HG03039 (cell line): ENCODE data around the gene ACVR1B.

Experiments
- ATAC-seq: cut with Tn5 transposase; IDR thresholded peaks from one replicate; pipeline ENCODE4 v1.9.1; 2021; ENCODE audit warnings: mild to moderate bottlenecking, moderate library complexity; ENCODE audit not compliant: unreplicated experiment

Gene ACVR1B

DNA sequence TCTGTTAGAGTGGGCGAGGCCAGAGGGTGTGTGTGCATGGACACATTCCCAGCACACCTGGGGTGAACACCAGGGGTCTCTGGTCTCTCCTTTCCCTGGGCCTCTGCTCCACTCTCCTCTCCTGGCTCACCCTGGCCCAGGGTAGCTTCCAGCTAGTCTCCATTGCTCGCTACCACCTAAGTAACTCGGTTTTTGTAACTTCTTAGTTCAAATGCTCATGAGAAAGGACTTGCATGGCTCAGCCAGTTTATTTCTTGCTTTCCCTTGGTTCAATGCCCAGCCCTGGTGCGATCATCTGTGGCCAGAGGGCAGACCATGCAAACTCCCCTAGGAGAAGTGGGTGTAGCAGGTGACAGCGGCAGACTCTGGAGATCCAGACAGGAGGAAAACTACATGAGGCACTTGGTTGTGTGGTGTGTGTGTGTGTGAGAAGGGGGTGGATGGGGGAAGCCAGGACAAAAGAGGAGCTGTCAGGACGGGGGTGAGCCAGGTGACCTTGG lies 8.9 kb upstream of the ACVR1B start:
- no peak for ATAC-seq

DNA sequence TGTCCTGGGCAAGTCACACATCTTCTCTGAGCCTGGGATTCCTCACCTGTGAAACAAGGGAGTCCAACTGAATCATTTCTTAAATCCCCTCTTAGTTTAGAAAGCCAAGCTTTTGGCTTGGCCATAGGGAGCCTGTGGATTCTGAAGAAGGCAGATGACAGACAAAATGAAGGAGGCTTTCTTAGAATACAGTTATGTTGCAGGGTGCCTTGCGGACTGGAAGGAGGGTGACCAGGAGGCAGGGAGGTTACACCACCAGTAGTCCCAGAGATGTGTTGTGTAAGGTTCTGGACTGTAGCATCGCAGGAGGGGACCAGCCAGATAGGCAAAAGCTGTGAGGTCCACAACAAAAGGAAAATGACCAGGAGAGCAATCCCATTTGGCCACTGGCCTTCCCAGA lies 8.2 kb upstream of the ACVR1B start:
- no peak for ATAC-seq

DNA sequence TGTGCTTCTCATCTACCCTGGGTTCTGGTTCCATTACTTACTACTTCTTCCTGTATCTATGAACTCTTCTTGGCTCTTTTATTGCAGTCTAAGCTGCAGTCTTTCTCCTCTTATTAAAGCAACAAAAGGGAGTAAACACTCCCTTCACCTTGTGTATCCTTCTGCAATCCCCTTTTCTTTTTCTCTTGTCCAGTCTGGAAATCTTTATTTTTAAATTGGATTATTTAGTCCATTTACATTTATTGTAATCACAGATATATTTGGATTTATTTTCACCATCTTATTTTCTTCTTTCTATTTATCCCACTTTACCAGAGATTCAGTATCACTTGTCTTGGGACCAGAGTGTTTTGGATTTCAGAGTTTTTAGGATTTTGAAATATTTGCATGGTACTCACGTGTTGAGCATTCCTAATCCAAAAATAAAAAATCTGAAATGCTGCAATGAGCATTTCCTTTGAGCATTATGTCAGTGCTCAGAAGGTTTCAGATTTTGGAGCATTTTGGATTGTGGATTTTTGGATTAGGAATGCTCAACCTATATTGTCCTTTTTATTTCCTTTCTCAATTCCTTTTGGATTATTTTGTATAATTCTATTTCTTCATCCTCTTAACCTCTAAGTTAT lies 6.8 kb upstream of the ACVR1B start:
- no peak for ATAC-seq

DNA sequence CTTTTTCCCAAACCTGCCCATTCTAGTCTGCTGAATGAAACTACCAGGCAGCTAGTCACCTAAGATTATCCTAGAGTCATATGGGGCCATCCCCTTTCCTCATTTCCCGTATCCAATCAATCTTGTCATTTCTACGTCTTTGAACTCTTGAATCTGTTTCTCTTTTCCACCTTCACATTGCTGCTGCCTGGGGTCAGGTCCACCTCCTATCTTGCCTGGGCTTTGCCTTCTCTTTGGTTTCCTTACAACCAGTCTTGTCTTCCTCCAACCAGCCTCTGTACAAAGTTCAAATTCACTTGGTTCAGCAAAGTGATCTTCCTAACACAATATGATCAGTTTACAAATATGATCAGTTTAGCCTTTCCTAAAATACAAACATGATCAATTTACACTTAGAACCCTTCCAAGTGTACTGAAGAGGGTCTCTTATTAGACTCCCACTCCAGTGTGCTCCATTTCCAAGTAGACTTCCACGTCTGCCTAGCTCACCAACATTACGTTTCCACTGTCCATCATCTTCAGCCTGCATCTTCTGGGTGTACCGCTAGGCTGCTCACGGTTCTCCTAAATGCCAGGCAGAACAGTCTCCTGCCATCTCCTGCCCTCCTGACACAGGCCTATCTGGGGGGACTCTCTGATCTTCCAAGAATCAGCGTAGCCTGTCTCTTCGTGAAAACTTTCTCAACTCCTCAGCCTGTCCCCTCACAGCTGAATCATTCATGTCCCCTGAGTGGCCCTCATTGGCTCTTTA lies 4.1 kb upstream of the ACVR1B start:
- ATAC-seq: no peak

DNA sequence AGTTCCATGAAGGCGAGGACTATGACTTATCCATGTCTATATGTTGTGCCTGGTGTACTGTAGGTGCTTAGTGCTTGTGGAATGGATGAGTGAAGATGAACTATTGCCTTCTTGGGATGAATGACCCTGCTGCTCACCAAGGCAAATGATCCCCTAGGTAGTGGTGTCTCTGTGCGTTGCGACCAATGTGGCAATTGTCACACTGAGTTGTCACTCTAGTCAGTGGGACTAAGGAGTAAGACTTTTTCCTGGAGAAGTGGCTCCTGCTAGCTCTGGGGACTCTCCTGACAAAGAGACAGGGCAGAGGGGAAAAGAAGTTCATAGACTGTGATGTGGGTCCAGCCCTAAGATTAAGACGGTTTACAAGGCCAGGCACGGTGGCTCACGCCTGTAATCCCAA lies 3.4 kb upstream of the ACVR1B start:
- no peak for ATAC-seq

- ATAC-seq: no peak
Observed at GRCh38 chr12:51949342-51950030, 2.0 kb upstream of the ACVR1B start.

GRCh38 chr12:51950682-51951198 lies 759 bp upstream of the ACVR1B start:
- ATAC-seq: no peak

DNA sequence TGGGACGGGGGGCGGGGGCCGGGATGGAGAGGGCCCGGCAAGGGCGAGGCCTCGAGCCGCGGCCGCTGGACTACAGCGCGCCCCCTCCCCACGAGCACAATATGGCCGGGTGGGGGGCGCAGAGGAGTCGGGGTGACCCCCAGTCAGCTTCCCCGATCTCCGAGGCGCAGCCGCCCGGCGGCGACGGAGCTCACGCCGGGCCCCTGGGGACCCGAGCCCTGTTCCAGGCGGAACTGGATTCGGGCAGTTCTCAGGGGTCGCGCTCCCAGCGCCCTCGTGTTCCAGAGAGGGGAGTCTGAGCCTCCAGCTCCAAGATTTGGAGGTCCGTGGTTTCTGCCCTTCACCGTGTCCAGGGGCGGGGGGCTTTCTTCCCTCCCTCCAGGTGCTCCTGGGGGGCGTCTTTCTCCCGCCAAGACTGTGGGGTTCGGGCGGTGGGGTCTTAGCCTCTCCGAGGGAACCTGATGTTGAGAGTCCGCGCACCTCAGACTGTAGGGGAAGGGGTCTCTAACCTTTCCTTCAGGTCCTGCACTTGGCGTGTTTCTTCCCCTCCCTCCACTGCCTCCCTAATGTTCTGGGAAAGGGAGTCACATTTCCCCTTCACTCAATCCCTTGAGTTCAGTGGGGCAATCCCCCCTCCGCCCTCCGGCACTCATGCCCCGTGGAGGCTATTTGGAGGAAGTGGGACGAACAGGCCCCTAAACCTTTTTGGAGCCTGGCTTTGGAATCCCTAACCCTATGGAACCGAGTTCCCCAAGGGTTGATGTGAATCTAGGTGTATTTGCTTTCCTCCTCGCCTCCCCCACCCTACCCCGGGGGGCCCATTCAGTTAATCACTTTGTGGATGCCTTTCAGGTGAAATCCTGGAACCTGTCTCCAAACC lies 584 bp downstream of the ACVR1B start:
- no peak for ATAC-seq

- ATAC-seq: no peak
Observed at GRCh38 chr12:51953089-51953488, 1.6 kb downstream of the ACVR1B start.

DNA sequence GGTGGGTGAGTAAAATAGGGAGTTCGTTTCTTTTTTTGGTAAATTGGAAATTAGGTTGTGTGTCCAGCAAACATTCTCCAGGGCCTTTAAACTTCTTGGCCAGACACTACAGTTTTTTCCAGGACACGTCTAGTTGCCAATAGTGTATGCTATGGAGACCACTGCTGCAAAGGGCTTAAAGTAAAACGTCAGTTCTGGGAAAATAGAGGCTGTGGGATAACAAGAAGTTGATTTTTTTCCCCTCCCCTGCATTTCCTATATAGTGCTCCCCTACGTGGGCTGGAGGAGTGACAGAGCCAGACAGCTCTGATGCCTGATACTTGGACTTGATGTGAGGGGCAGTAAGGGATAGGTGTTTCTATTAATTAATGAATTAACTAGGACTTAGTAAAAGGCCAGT lies 2.4 kb downstream of the ACVR1B start:
- ATAC-seq: no peak

GRCh38 chr12:51954561-51955361 lies 3.3 kb downstream of the ACVR1B start:
- no peak for ATAC-seq

GRCh38 chr12:51955702-51956101 lies 4.2 kb downstream of the ACVR1B start:
- no peak for ATAC-seq

- ATAC-seq: no peak
Observed at GRCh38 chr12:51958542-51958941, 7.0 kb downstream of the ACVR1B start.

- no peak for ATAC-seq
Observed at GRCh38 chr12:51959211-51959610, 7.7 kb downstream of the ACVR1B start.

DNA sequence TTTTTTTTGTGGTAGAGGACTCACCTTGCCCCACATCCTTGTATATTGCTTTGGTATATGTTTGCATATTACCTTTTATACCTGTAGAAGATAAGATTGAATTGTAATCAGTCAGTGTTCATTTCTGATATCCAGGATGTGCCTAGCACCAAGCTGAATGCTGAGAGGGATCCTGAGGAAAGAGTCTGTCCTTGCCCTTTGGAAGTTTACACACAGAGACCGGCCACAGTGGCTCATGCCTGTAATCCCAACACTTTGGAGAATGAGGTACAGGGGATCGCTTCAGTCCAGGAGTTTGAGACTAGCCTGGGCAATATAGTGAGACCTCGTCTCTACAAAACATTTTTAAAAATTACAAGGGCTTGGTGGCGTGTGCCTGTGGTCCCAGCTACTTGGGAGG lies 8.4 kb downstream of the ACVR1B start:
- ATAC-seq: no peak

DNA sequence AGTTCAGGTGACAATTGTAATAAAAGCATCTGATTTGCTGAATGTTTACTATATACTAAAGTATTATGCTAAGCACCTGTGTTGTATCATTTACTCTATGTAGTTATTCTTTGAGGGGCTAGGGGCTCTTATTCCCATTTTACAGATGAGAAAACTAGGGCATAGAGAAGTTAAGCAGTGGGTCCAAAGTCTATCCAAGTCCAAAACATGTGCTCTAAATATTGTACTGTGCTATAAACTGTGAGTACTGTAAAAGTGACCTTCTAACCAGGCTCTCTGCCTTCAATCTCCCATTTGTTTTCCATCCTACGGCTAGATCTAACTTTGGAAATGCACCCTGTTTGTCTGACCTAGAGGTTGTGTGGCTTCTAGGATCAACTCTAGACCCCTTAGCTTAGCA lies 9.0 kb downstream of the ACVR1B start:
- ATAC-seq: no peak

GRCh38 chr12:51960890-51961289 lies 9.4 kb downstream of the ACVR1B start:
- no peak for ATAC-seq

- ATAC-seq: no peak
Observed at GRCh38 chr12:51961834-51962233, 10.3 kb downstream of the ACVR1B start.

DNA sequence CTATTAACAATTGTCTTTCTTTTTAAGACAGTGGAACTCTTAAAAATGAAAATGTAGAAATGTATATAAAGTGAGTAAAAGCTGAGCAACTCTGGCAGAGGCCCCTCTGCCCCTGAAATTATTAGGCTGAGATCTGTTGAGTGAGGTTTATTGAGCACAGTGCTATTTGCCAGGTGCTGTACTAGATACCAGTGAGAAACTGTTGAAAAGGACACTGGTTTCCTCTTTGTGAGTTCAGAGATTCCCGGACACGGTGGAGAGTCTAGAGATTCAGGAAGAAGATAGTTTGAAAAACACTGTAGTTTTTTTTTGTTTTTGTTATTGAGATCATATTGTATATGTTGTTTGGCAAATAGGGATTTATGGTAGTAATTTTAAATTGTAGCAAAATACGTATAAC lies 11.2 kb downstream of the ACVR1B start:
- ATAC-seq: no peak

- ATAC-seq: no peak
Observed at GRCh38 chr12:51963477-51963876, 12.0 kb downstream of the ACVR1B start.
